Endothelial cell (in vitro differentiated cells): Measurements from ENCODE around the gene TNFRSF21. TPM values are rescaled to one million over a fixed set of nuclear protein-coding genes. Genes with fewer than 3 reads are reported as not detected.
A peak's percentile ranks its signal among the peaks of the same experiment; 100 is the strongest.
"Not testable (repeated sequence)": the region's sequence is repeated elsewhere in the genome, so short reads cannot be mapped to it uniquely, and the experiment has no call there.

ENCODE experiments used
- DNase-seq: peaks from one replicate; pipeline ENCODE4 v3.0.0; 2021; ENCODE audit warnings: low spot score
- H3K27ac Mint-ChIP-seq: one replicate; pipeline ENCODE4 v1.8.0; 2021; ENCODE audit warnings: mixed read lengths, inconsistent platforms; ENCODE audit not compliant: unreplicated experiment
- H3K27me3 Mint-ChIP-seq: one replicate; pipeline ENCODE4 v1.8.0; 2021; ENCODE audit warnings: mild to moderate bottlenecking, moderate library complexity, mixed read lengths, inconsistent platforms; ENCODE audit not compliant: unreplicated experiment
- H3K36me3 Mint-ChIP-seq: one replicate; pipeline ENCODE4 v1.8.0; 2021; ENCODE audit warnings: mild to moderate bottlenecking, low read depth, mixed read lengths, inconsistent platforms; ENCODE audit not compliant: unreplicated experiment
- H3K4me1 Mint-ChIP-seq: one replicate; pipeline ENCODE4 v1.8.0; 2021; ENCODE audit warnings: mild to moderate bottlenecking, mixed read lengths, inconsistent platforms; ENCODE audit not compliant: unreplicated experiment
- H3K4me3 Mint-ChIP-seq: one replicate; pipeline ENCODE4 v1.8.0; 2021; ENCODE audit warnings: mild to moderate bottlenecking, mixed read lengths, inconsistent platforms; ENCODE audit not compliant: unreplicated experiment
- H3K9me3 Mint-ChIP-seq: one replicate; pipeline ENCODE4 v1.8.0; 2021; ENCODE audit warnings: mixed read lengths, inconsistent platforms; ENCODE audit not compliant: unreplicated experiment
- CTCF ChIP-seq: fragments of 200-600 bp; sonication (generic); IDR thresholded peaks from one replicate; pipeline ENCODE4 v1.5.0; 2021; ENCODE audit warnings: antibody characterized with exemption; ENCODE audit not compliant: unreplicated experiment
- total RNA-seq: library from RNA; stranded (reverse); fragmentation: NEBNext Ultra II Directional; extraction: Animal tissue kit (Norgen Biotek cat#: 25700); gene quantifications from one replicate; pipeline ENCODE4 v1.2.1, GENCODE V29; 2021; ENCODE audit not compliant: unreplicated experiment

Gene TNFRSF21
- total RNA-seq, 1 donor from 2014 or later: 32.5 TPM

- Mint-ChIP-seq H3K27me3 (peaks cover 2% of the 10 kb centered on the region), H3K27ac (no peak overlapping the region), H3K36me3 (peaks cover 8% of the 10 kb centered on the region), H3K4me3 (no peak overlapping the region), H3K9me3 (no peaks in the 10 kb centered on the region), H3K4me1 (peaks cover 32% of the 10 kb centered on the region)
- no peak for DNase-seq
- no peak for TF ChIP-seq CTCF
These were observed 75.3 kb downstream of the TNFRSF21 start for GRCh38 chr6:47234266-47234933.

GRCh38 chr6:47231151-47231550 lies 78.6 kb downstream of the TNFRSF21 start:
- no peak for TF ChIP-seq CTCF
- peaks cover 10% of the 10 kb centered on the region for H3K36me3 Mint-ChIP-seq
- no peak for DNase-seq
- H3K9me3 Mint-ChIP-seq: no peaks in the 10 kb centered on the region
- H3K27me3 Mint-ChIP-seq: peaks cover 2% of the 10 kb centered on the region
- H3K27ac Mint-ChIP-seq: no peak overlapping the region
- H3K4me1 Mint-ChIP-seq: peaks cover 32% of the 10 kb centered on the region
- no peak overlapping the region for H3K4me3 Mint-ChIP-seq

GRCh38 chr6:47230579-47230978 lies 79.1 kb downstream of the TNFRSF21 start:
- Mint-ChIP-seq H3K4me1 (peaks cover 27% of the 10 kb centered on the region), H3K27ac (peak overlapping the region; percentile 78)

GRCh38 chr6:47229255-47229654 lies 80.5 kb downstream of the TNFRSF21 start:
- H3K9me3 Mint-ChIP-seq: no peaks in the 10 kb centered on the region
- TF ChIP-seq CTCF: no peak
- H3K4me1 Mint-ChIP-seq: peaks cover 26% of the 10 kb centered on the region
- H3K4me3 Mint-ChIP-seq: no peak overlapping the region
- peaks cover 10% of the 10 kb centered on the region for H3K36me3 Mint-ChIP-seq
- no peak overlapping the region for H3K27ac Mint-ChIP-seq
- no peaks in the 10 kb centered on the region for H3K27me3 Mint-ChIP-seq
- DNase-seq: no peak

More at GRCh38 chr6:47230579-47230978, 79.1 kb downstream of the TNFRSF21 start:
- no peak for TF ChIP-seq CTCF
- H3K4me3 Mint-ChIP-seq: no peak overlapping the region
- no peaks in the 10 kb centered on the region for H3K9me3 Mint-ChIP-seq
- H3K27me3 Mint-ChIP-seq: peaks cover under 1% of the 10 kb centered on the region
- no peak for DNase-seq
- peaks cover 10% of the 10 kb centered on the region for H3K36me3 Mint-ChIP-seq

- not testable (repeated sequence) for H3K4me3 Mint-ChIP-seq, DNase-seq, H3K27ac Mint-ChIP-seq, H3K36me3 Mint-ChIP-seq, H3K9me3 Mint-ChIP-seq, H3K27me3 Mint-ChIP-seq
- H3K4me1 Mint-ChIP-seq: peaks cover 23% of the 10 kb centered on the region
These were observed 81.6 kb downstream of the TNFRSF21 start for GRCh38 chr6:47228093-47228492.

GRCh38 chr6:47223251-47223650 lies 86.5 kb downstream of the TNFRSF21 start:
- not testable (repeated sequence) for H3K4me3 Mint-ChIP-seq

More at GRCh38 chr6:47223251-47223650, 86.5 kb downstream of the TNFRSF21 start:
- H3K36me3 Mint-ChIP-seq, H3K9me3 Mint-ChIP-seq, DNase-seq, H3K27me3 Mint-ChIP-seq, H3K27ac Mint-ChIP-seq, H3K4me1 Mint-ChIP-seq: not testable (repeated sequence)
